CD14-positive monocyte (primary cell): ENCODE results near the gene MUC6. TPM values are rescaled to one million over a fixed set of nuclear protein-coding genes. Genes with fewer than 3 reads are reported as not detected.

Source experiments
- DNase-seq, 3 donors: peaks; one replicate each; pipeline ENCODE4 v3.0.0-alpha.2; 2011 to 2022
- H2AFZ ChIP-seq: 2 replicates; pipeline ENCODE4 v1.6.0; 2012; ENCODE audit warnings: mild to moderate bottlenecking, low read depth, low read length, inconsistent platforms; ENCODE audit not compliant: insufficient read depth, poor library complexity, severe bottlenecking
- H3K27ac ChIP-seq, 2 donors: 1 replicate in 1 of 2; 2 replicates in 1 of 2; pipeline ENCODE4 v1.5.1; 2012 to 2013; ENCODE audit warnings: low read length in 2 of 2, control low read depth in 1 of 2, inconsistent platforms in 1 of 2, low read depth in 1 of 2, mild to moderate bottlenecking in 1 of 2
- H3K27me3 ChIP-seq, 2 donors: one replicate each; pipeline versions ENCODE4 v1.6.0 to v1.6.1; 2011 to 2013; ENCODE audit warnings: low read length in 2 of 2; ENCODE audit not compliant: control insufficient read depth in 2 of 2, insufficient read depth in 2 of 2
- H3K36me3 ChIP-seq, 2 donors: replicated peaks in 1 of 2; 1 replicate in 1 of 2; 2 replicates in 1 of 2; pipeline versions ENCODE4 v1.5.1 to v1.6.1; 2012 to 2013; ENCODE audit warnings: low read length in 2 of 2, control low read depth in 1 of 2, inconsistent platforms in 1 of 2, mild to moderate bottlenecking in 1 of 2; ENCODE audit not compliant: insufficient read depth in 2 of 2, control insufficient read depth in 1 of 2
- H3K4me1 ChIP-seq, 2 donors: 1 replicate in 1 of 2; 2 replicates in 1 of 2; pipeline versions ENCODE4 v1.5.1 to v1.6.1; 2012 to 2013; ENCODE audit warnings: low read length in 2 of 2, control low read depth in 1 of 2, inconsistent platforms in 1 of 2, mild to moderate bottlenecking in 1 of 2, moderate library complexity in 1 of 2; ENCODE audit not compliant: insufficient read depth in 2 of 2, control insufficient read depth in 1 of 2
- H3K4me2 ChIP-seq: replicated peaks from 2 replicates; pipeline ENCODE3; 2012; ENCODE audit warnings: low read length, moderate library complexity, mild to moderate bottlenecking; ENCODE audit not compliant: poor library complexity, severe bottlenecking; ENCODE audit errors: extremely low read depth
- H3K4me3 ChIP-seq, 3 experiments: fragments of 200-600 bp in 1 of 3; sonication (generic) in 1 of 3; replicated peaks in 1 of 3; 1 replicate in 2 of 3; 2 replicates in 1 of 3; pipeline ENCODE4 v1.5.1; 2011 to 2013; ENCODE audit warnings: low read length in 3 of 3, mild to moderate bottlenecking in 3 of 3, control low read depth in 2 of 3, low read depth in 2 of 3, inconsistent platforms in 1 of 3, moderate library complexity in 1 of 3
- H3K79me2 ChIP-seq: 2 replicates; pipeline ENCODE4 v1.6.0; 2012; ENCODE audit warnings: mild to moderate bottlenecking, control low read depth, inconsistent platforms, low read length, moderate library complexity; ENCODE audit not compliant: insufficient read depth
- H3K9ac ChIP-seq: 2 replicates; pipeline ENCODE4 v1.6.0; 2017; ENCODE audit warnings: low read length, mild to moderate bottlenecking; ENCODE audit not compliant: insufficient read depth, poor library complexity, severe bottlenecking
- H3K9me3 ChIP-seq, 2 donors: replicated peaks in 1 of 2; 1 replicate in 1 of 2; 2 replicates in 1 of 2; pipeline versions ENCODE4 v1.5.1 to v1.6.1; 2012 to 2013; ENCODE audit warnings: low read length in 2 of 2, control low read depth in 1 of 2; ENCODE audit not compliant: control insufficient read depth in 1 of 2, insufficient read depth in 1 of 2
- H4K20me1 ChIP-seq: 2 replicates; pipeline ENCODE4 v1.6.0; 2012; ENCODE audit warnings: mild to moderate bottlenecking, low read length, control low read depth, moderate library complexity; ENCODE audit not compliant: insufficient read depth
- H3K27ac Mint-ChIP-seq, 7 donors: one replicate each; pipeline ENCODE4 v1.8.0; 2020; ENCODE audit warnings: mild to moderate bottlenecking in 7 of 7, mixed read lengths in 7 of 7, moderate library complexity in 6 of 7, inconsistent platforms in 2 of 7
- H3K27me3 Mint-ChIP-seq, 3 donors: one replicate each; pipeline ENCODE4 v1.8.0; 2021 to 2022; ENCODE audit warnings: low read depth in 3 of 3, mild to moderate bottlenecking in 3 of 3, mixed read lengths in 3 of 3, moderate library complexity in 3 of 3, inconsistent platforms in 1 of 3
- H3K36me3 Mint-ChIP-seq, 2 donors: one replicate each; pipeline ENCODE4 v1.8.0; 2020; ENCODE audit warnings: mixed read lengths in 2 of 2, inconsistent platforms in 1 of 2, mild to moderate bottlenecking in 1 of 2
- H3K4me1 Mint-ChIP-seq: one replicate; pipeline ENCODE4 v1.8.0; 2020; ENCODE audit warnings: mild to moderate bottlenecking, mixed read lengths
- H3K4me3 Mint-ChIP-seq, 2 donors: one replicate each; pipeline ENCODE4 v1.8.0; 2020; ENCODE audit warnings: mild to moderate bottlenecking in 2 of 2, mixed read lengths in 2 of 2, moderate library complexity in 1 of 2
- H3K9me3 Mint-ChIP-seq, 7 donors: one replicate each; pipeline ENCODE4 v1.8.0; 2020 to 2022; ENCODE audit warnings: mixed read lengths in 7 of 7, mild to moderate bottlenecking in 6 of 7, moderate library complexity in 6 of 7, inconsistent platforms in 2 of 7
- WGBS: methylation state at CpG from one replicate; pipeline ENCODE4 v1.1.5; 2013; ENCODE audit warnings: missing lambda C conversion rate; ENCODE audit not compliant: insufficient coverage; 5-methylcytosine and 5-hydroxymethylcytosine counted together
- intact Hi-C, 2 donors: fragments of 100-400 bp; cut with micrococcal nuclease; formaldehyde crosslinking; loops; one replicate each; pipeline versions ENCODE4 v1.15.0 to v1.15.1; 2023
- polyA plus RNA-seq, 3 donors: library from polyadenylated mRNA; depleted of rRNA in 1 of 3; unstranded in 2 of 3; stranded (reverse) in 1 of 3; fragments of 300-500 nt in 2 of 3; fragments of >200 nt in 1 of 3; fragmentation: Illumina TruSeq in 2 of 3; gene quantifications; 1 replicate in 2 of 3; 2 replicates in 1 of 3; pipeline ENCODE4 v1.2.3, GENCODE V29; 2012 to 2021
- TF ChIP-seq, protein P1 (sequence below): fragments of 200-600 bp; IDR thresholded peaks from one replicate; pipeline ENCODE4 v1.8.0; 2022; ENCODE audit warnings: antibody characterized with exemption, mild to moderate bottlenecking

The MUC6 gene
- polyA plus RNA-seq, 3 donors = not detected

GRCh38 chr11:1084561-1085439, 48.3 kb upstream of the MUC6 start:
- peaks cover 0 to 6% (median 1%) of the 10 kb centered on the region in 7 donors for H3K9me3 Mint-ChIP-seq
- no peak for DNase-seq
- intact Hi-C loops = no loop called here

More at GRCh38 chr11:1084561-1085439, 48.3 kb upstream of the MUC6 start:
- Histone ChIP-seq H2AFZ (no peak overlapping the region), H3K4me3 (no peak overlapping the region), H3K27ac (no peak overlapping the region), H3K9ac (no peak overlapping the region), H3K9me3 (peaks cover 0 to 9% of the 10 kb centered on the region in 2 donors), H3K36me3 (no peaks in the 10 kb centered on the region), H4K20me1 (no peaks in the 10 kb centered on the region), H3K4me2 (no peak overlapping the region), H3K79me2 (no peaks in the 10 kb centered on the region), H3K4me1 (no peaks in the 10 kb centered on the region), H3K27me3 (no peaks in the 10 kb centered on the region)
- TF ChIP-seq, protein P1, sequence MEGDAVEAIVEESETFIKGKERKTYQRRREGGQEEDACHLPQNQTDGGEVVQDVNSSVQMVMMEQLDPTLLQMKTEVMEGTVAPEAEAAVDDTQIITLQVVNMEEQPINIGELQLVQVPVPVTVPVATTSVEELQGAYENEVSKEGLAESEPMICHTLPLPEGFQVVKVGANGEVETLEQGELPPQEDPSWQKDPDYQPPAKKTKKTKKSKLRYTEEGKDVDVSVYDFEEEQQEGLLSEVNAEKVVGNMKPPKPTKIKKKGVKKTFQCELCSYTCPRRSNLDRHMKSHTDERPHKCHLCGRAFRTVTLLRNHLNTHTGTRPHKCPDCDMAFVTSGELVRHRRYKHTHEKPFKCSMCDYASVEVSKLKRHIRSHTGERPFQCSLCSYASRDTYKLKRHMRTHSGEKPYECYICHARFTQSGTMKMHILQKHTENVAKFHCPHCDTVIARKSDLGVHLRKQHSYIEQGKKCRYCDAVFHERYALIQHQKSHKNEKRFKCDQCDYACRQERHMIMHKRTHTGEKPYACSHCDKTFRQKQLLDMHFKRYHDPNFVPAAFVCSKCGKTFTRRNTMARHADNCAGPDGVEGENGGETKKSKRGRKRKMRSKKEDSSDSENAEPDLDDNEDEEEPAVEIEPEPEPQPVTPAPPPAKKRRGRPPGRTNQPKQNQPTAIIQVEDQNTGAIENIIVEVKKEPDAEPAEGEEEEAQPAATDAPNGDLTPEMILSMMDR = no peak
- no peaks in the 10 kb centered on the region for H3K36me3 Mint-ChIP-seq
- H3K27me3 Mint-ChIP-seq = peaks cover 0 to 2% (median 1%) of the 10 kb centered on the region in 3 donors
- 72% methylated on average over 42 of the region's 49 CpGs for WGBS
- H3K4me3 Mint-ChIP-seq = no peak overlapping the region
- no peaks in the 10 kb centered on the region for H3K4me1 Mint-ChIP-seq
- H3K27ac Mint-ChIP-seq = no peak overlapping the region
